ENCODE data around the gene CTDP1. TPM values are rescaled to one million over a fixed set of nuclear protein-coding genes. Genes with fewer than 3 reads are reported as not detected.

Gene CTDP1
- total RNA-seq, 2 experiments from 2014 or later = 69.0 to 79.6 TPM

DNA sequence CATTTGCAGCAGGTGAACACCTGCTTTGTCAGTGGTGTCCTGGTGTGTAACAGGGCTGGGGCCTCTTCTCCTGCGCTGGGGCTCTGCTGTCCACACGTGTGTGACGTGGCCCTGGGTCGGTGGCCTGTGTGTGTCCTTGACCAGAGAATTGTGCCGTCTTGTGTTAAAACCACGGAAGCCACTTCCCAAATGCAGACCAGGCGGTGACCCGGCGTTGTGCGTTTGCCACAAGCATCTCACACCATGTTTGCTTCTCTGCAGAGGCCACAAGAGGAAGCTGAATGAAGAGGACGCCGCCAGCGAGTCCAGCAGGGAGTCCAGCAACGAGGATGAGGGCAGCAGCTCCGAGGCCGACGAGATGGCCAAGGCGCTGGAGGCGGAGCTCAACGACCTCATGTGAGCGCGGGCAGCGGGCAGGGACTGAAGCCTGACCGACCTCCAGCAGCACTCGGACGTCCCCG, 73.8 kb downstream of the CTDP1 start:
- H3K4me1 ChIP-seq (ENCODE audit: insufficient read depth, low read length) = no peaks in the 10 kb centered on the region
- no peak overlapping the region for H3K27ac ChIP-seq (ENCODE audit: low read depth in 1 of 2, low read length in 2 of 2)
- H3K9me3 Mint-ChIP-seq = peaks cover 4% of the 10 kb centered on the region
- H3K4me3 Mint-ChIP-seq = no peak overlapping the region
- no peaks in the 10 kb centered on the region for H3K4me1 Mint-ChIP-seq (ENCODE audit: low read depth)
- peaks cover 80% of the 10 kb centered on the region for H3K36me3 Mint-ChIP-seq (ENCODE audit: low read depth)
- ATAC-seq (ENCODE audit: poor library complexity) (no peak), DNase-seq (no peak)
- CTCF ChIA-PET = no interaction called here
- H3K27ac Mint-ChIP-seq = no peak overlapping the region
- intact Hi-C loops (cut with DNase I, micrococcal nuclease) = no loop called here
- no peak overlapping the region for H3K4me3 ChIP-seq (ENCODE audit: low read length)
- peaks cover 47% of the 10 kb centered on the region for H3K36me3 ChIP-seq (ENCODE audit: insufficient read depth, low read length)
- POLR2A ChIA-PET = no interaction called here
- TF ChIP-seq, protein P1, sequence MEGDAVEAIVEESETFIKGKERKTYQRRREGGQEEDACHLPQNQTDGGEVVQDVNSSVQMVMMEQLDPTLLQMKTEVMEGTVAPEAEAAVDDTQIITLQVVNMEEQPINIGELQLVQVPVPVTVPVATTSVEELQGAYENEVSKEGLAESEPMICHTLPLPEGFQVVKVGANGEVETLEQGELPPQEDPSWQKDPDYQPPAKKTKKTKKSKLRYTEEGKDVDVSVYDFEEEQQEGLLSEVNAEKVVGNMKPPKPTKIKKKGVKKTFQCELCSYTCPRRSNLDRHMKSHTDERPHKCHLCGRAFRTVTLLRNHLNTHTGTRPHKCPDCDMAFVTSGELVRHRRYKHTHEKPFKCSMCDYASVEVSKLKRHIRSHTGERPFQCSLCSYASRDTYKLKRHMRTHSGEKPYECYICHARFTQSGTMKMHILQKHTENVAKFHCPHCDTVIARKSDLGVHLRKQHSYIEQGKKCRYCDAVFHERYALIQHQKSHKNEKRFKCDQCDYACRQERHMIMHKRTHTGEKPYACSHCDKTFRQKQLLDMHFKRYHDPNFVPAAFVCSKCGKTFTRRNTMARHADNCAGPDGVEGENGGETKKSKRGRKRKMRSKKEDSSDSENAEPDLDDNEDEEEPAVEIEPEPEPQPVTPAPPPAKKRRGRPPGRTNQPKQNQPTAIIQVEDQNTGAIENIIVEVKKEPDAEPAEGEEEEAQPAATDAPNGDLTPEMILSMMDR (IDR thresholded peaks at IDR 0.05) = no peak
- no peaks in the 10 kb centered on the region for H3K27me3 ChIP-seq (ENCODE audit: control insufficient read depth in 1 of 2, insufficient read depth in 2 of 2, low read length in 2 of 2)
- H3K9me3 ChIP-seq (ENCODE audit: control insufficient read depth in 1 of 2, insufficient read depth in 1 of 2, low read length in 2 of 2) = peaks cover 4 to 39% of the 10 kb centered on the region in 2 experiments
- H3K27me3 Mint-ChIP-seq = no peaks in the 10 kb centered on the region

- DNase-seq (no peak), ATAC-seq (ENCODE audit: poor library complexity) (no peak)
- H3K27me3 Mint-ChIP-seq = no peaks in the 10 kb centered on the region
- H3K36me3 Mint-ChIP-seq (ENCODE audit: low read depth) = peaks cover 78% of the 10 kb centered on the region
- POLR2A ChIA-PET = no interaction called here
- H3K9me3 Mint-ChIP-seq = peaks cover 7% of the 10 kb centered on the region
- no peak overlapping the region for H3K4me3 Mint-ChIP-seq
- no peaks in the 10 kb centered on the region for H3K4me1 ChIP-seq (ENCODE audit: insufficient read depth, low read length)
- peaks cover 9 to 39% of the 10 kb centered on the region in 2 experiments for H3K9me3 ChIP-seq (ENCODE audit: control insufficient read depth in 1 of 2, insufficient read depth in 1 of 2, low read length in 2 of 2)
- no peaks in the 10 kb centered on the region for H3K4me1 Mint-ChIP-seq (ENCODE audit: low read depth)
- TF ChIP-seq, protein P1 (IDR thresholded peaks at IDR 0.05) = no peak
- CTCF ChIA-PET = no interaction called here
- H3K36me3 ChIP-seq (ENCODE audit: insufficient read depth, low read length) = peaks cover 41% of the 10 kb centered on the region
- no peaks in the 10 kb centered on the region for H3K27me3 ChIP-seq (ENCODE audit: control insufficient read depth in 1 of 2, insufficient read depth in 2 of 2, low read length in 2 of 2)
- no peak overlapping the region for H3K4me3 ChIP-seq (ENCODE audit: low read length)
- no peak overlapping the region for H3K27ac ChIP-seq (ENCODE audit: low read depth in 1 of 2, low read length in 2 of 2)
- intact Hi-C loops (cut with DNase I, micrococcal nuclease) = no loop called here
- H3K27ac Mint-ChIP-seq = no peak overlapping the region
Measured at GRCh38 chr18:79754022-79754761, 74.6 kb downstream of the CTDP1 start.

DNA sequence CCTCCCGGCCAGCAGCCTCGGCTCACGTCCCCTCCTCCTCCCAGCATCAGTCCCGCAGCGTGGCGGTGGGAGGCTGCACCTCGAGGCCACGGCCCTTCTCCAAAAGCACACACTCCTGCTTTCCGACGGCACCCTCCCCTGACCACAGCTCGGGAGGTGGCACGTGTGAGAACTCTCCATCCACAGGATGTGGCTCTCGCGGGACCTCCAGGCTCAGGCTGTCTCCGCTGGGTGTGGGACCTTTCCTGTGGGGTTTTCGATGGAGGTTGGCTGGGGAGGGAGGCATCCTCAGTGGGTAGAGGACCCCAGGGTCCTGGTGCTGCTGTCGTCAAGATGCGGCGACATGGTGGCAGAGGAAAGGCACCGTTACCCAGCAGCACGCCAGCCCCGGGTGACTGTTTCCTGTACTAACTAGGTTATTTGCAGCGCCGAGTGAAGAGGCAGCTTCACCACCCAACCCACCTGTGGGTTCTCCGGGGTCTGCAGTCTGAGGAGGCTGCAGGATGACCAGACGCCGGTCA, 75.3 kb downstream of the CTDP1 start:
- Histone ChIP-seq H3K9me3 (ENCODE audit: control insufficient read depth in 1 of 2, insufficient read depth in 1 of 2, low read length in 2 of 2) (peaks cover 14 to 43% of the 10 kb centered on the region in 2 experiments), H3K27me3 (ENCODE audit: control insufficient read depth in 1 of 2, insufficient read depth in 2 of 2, low read length in 2 of 2) (no peaks in the 10 kb centered on the region), H3K27ac (ENCODE audit: low read depth in 1 of 2, low read length in 2 of 2) (no peak overlapping the region), H3K4me3 (ENCODE audit: low read length) (no peak overlapping the region), H3K36me3 (ENCODE audit: insufficient read depth, low read length) (peaks cover 34% of the 10 kb centered on the region), H3K4me1 (ENCODE audit: insufficient read depth, low read length) (no peaks in the 10 kb centered on the region)
- no peak overlapping the region for H3K4me3 Mint-ChIP-seq
- no peak overlapping the region for H3K27ac Mint-ChIP-seq
- POLR2A ChIA-PET = no interaction called here
- CTCF ChIA-PET = no interaction called here
- ATAC-seq (ENCODE audit: poor library complexity) (no peak), DNase-seq (no peak)
- intact Hi-C loops (cut with DNase I, micrococcal nuclease) = no loop called here
- H3K9me3 Mint-ChIP-seq = peaks cover 12% of the 10 kb centered on the region
- no peaks in the 10 kb centered on the region for H3K4me1 Mint-ChIP-seq (ENCODE audit: low read depth)
- TF ChIP-seq, protein P1 (IDR thresholded peaks at IDR 0.05) = no peak
- H3K27me3 Mint-ChIP-seq = no peaks in the 10 kb centered on the region
- peaks cover 77% of the 10 kb centered on the region for H3K36me3 Mint-ChIP-seq (ENCODE audit: low read depth)
